IPS-NIHi11 (cell line): ENCODE measurements around the gene MRPL39.
"Not testable (repeated sequence)": the region's sequence is repeated elsewhere in the genome, so short reads cannot be mapped to it uniquely, and the experiment has no call there.

Experiments
- DNase-seq: peaks from one replicate; pipeline ENCODE4 v3.0.0; 2012; ENCODE audit warnings: mixed read lengths, low spot score

MRPL39 gene

DNA sequence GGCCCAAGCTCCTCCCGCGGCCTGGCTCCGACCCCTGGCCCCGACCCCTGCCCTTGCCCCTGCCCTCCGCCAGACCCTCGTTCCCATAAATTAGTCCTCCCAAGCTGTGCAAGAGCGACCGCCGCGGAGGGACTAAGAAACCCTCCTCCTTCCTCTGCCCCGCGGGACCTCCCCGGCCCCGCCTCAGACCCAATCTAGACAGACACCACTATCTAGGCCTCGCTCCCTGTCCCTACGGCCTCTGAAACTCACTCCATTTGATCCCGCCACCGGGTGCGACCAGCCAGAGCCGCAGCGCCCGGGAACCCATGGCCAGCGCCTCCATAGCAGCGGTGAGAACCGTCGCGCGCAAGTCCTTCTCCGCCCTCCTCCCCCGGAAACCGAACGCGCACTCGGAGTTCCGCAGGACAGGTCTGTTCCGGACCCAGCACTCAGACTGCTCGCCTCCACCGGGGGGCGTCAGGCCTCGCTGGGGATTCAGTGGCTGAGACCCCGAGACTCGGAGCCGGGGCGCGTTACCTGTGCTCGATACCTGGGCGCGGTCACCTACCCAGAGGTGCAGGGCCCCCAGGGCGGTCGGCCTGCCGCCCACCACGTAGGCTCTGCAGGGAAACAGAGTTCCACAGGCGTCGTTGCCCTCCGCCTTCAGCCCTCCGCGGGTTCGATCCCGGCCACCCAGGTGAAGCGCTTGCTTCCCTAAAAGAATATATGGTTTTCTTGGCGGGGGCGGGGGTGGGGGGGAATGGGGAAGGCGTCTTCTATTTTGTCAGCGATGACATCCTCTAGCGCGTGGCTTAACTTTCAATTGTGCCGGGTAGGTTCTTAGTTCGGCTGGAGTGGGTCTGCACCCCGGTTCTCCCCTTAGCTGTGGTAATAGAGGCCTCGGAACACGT is at the start of gene MRPL39:
TSS of gene MRPL39 (minus strand) at position 331 of the 893 bp plus-strand sequence. CDS start at position 325, 6 bp downstream.
- DNase-seq, result peak; percentile 93

- no peak for DNase-seq
These were observed 49.1 kb upstream of the MRPL39 start for GRCh38 chr21:25656412-25656811.

- no peak for DNase-seq
These were observed 41.9 kb upstream of the MRPL39 start for GRCh38 chr21:25649146-25649545.

DNA sequence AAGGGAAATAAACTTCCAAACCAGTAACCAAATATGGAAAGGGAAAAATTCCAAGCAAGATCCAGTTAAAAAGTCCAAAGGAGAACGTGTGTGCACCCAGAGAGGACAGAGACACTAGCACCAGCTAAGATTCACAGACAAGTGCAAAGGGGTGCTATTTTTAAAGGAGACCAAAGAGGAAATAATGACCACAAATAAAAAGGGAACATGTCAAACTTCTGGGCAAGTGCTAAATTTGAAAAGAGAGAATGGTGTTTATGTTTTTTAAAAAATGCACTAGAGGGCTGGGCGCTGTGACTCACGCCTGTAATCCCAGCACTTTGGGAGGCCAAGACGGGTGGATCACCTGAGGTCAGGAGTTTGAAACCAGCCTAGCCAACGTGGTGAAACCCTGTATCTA is 40.4 kb upstream of the MRPL39 start:
- DNase-seq, result no peak

GRCh38 chr21:25646474-25646873 is 39.2 kb upstream of the MRPL39 start:
- no peak for DNase-seq

GRCh38 chr21:25643486-25643885 is 36.2 kb upstream of the MRPL39 start:
- no peak for DNase-seq

- no peak for DNase-seq
These were observed 33.6 kb upstream of the MRPL39 start for GRCh38 chr21:25640943-25641292.

- peak; percentile 39 for DNase-seq
These were observed 33.1 kb upstream of the MRPL39 start for GRCh38 chr21:25640202-25640942.

DNA sequence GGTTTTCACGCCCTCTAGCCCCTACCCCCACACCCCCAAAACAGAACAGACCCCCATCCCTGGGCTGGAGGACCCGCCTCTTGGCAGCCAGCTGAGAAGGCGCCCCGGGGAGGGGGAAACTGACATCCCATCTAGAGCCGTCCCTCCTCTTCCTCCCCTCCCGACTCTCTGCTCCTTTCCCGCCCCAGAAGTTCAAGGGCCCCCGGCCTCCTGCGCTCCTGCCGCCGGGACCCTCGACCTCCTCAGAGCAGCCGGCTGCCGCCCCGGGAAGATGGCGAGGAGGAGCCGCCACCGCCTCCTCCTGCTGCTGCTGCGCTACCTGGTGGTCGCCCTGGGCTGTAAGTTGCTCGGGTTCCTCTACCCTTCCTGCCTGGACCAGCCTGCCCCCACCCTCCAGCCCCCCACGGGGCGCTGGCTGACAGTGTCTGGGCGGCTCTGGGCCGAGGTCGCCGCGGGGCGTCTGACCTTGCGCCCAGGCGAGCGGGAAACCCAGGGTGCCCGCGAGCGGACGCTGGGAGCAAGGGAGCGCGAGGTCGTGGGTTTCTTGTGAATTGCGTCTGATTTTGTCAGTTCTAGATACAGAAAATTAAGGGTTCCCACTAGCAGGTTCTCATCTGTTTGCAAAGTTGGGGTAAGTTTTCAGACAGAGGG is 32.4 kb upstream of the MRPL39 start:
- DNase-seq, result peak; percentile 84

GRCh38 chr21:25638660-25639550 is 31.6 kb upstream of the MRPL39 start, which contains the start of gene JAM2:
JAM2 (plus strand) TSS chr21:25639258; CDS start chr21:25639822, 564 bp downstream.
- DNase-seq, result peak; percentile 77

DNA sequence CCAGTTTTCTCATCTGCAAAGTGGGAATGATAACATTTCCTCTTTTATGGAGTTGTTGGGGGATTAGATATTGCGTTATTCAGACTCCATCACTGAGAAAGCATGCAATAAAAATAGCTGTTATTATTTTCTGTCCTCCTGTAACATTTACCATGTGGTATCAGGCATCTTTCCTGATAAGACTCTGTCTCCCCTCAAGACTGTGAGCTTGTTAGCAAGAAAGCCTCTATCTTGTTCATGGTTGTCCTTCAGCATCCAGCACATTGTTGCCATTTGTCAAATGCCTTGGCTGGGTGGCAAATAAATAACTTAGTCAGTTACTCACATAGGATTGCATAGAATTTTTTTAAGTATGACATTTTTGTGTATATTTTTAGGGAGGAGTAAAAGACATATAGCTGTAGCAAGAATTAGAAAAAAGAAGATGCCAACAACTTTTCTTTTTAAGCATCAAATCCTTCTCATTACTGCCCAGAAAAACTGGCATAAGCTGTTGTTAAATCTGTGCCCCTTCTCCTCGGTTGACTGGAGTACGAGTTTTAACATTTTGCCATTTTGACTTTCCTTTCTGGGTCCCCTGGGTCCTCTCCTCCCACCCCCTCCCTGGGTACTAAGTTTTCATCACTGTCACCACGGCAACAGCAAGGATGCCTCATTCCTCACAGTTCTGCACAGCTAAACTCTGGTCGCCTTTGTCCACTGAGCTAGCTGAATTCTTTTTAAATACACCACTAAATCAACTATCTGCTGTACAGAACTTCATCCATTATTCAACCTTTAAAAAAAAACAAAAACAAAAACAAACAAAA is 30.8 kb upstream of the MRPL39 start:
- no peak for DNase-seq

DNA sequence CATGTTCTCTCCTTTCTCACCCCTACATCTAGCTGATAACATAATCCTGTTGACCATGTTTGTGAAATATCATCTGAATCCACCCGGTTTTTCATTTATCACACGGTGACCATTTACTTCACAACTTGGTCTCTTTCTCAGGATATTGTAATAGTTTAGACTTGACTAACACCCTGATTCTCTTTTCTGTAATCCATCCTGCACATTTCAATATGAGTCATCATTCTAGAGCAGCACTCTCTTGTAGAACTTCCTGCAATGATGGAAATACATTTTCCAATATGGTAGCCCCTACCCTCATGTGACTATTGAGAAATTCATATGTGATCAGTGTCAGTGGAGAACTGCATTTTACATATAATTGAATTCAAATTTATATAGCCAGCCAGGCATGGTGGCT is 29.4 kb upstream of the MRPL39 start:
- no peak for DNase-seq

- no peak for DNase-seq
These were observed 28.0 kb upstream of the MRPL39 start for GRCh38 chr21:25635310-25635709.

DNA sequence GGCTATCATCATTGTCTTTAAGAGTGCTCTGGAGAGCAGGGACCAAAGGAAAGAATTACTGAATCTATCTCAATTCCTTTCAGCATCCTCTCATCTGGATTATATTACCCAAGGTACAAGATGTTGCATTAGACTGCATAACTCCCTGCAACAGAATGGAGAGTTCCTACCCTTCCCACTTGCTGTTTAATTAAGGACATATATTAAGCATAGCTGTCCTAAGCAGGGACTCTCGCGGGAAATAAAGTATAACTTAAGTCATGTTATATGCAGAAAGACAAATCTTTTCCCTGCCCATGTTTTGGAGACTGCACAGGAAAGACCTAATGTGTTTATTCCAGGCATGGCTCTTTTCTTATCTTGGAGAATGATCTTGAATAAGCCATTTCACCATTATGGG is 25.0 kb upstream of the MRPL39 start:
- DNase-seq, result no peak

DNA sequence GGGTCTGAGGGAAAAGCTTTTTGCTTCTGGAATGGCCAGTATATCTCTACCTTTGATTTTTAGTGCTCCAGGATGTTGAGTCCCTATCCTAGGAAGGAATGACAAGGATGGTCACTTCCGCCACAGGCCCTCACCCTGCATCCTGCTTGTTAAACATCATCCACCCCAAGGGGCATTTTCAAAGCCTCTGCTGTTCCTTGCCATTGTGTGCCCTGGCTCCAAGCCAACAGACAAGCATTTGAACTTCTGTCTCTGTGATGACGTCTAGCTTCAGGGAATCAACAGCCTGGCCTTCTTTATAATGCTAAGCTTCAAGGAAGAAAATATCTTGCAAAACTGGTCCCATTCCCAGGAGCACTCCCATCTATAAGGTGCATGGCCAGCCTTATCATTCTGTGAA is 19.5 kb upstream of the MRPL39 start:
- peak; percentile 13 for DNase-seq

GRCh38 chr21:25625776-25626555 is 18.7 kb upstream of the MRPL39 start:
- not testable (repeated sequence) for DNase-seq

GRCh38 chr21:25625036-25625435 is 17.8 kb upstream of the MRPL39 start:
- DNase-seq, result no peak

- no peak for DNase-seq
These were observed 17.2 kb upstream of the MRPL39 start for GRCh38 chr21:25624511-25624910.

- no peak for DNase-seq
These were observed 11.9 kb upstream of the MRPL39 start for GRCh38 chr21:25619198-25619597.

- no peak for DNase-seq
These were observed 8.6 kb upstream of the MRPL39 start for GRCh38 chr21:25615880-25616279.
